NCI-H187 treated with DMSO at 0.1 percent for 48 hours (cell line): ENCODE results near the gene BLTP3A.

ENCODE experiments used
- DNase-seq: peaks from one replicate; lab custom pipeline; 2025; lab: John Stamatoyannopoulos, UW

Gene BLTP3A

GRCh38 chr6:34834789-34835518 is 43.1 kb downstream of the BLTP3A start:
- no peak for DNase-seq

GRCh38 chr6:34836008-34836407 is 44.1 kb downstream of the BLTP3A start:
- DNase-seq, result no peak

GRCh38 chr6:34836451-34836850 is 44.6 kb downstream of the BLTP3A start:
- no peak for DNase-seq

GRCh38 chr6:34837528-34837927 is 45.6 kb downstream of the BLTP3A start:
- DNase-seq, result no peak

- DNase-seq, result no peak
Measured at GRCh38 chr6:34839666-34840352, 47.9 kb downstream of the BLTP3A start.
